HEK293 (cell line): ENCODE data around the gene BBX.

ENCODE experiments used
- ZNF561 ChIP-seq: fragments of 450-650 bp; IDR thresholded peaks from 2 replicates; pipeline ENCODE4 v1.5.1; 2018; ENCODE audit warnings: missing biosample characterization, missing genetic modification characterization, borderline replicate concordance
- TF ChIP-seq, protein P1 (sequence below): fragments of 450-650 bp; formaldehyde crosslinking; IDR thresholded peaks from 2 replicates; pipeline ENCODE4 v1.5.1; 2016; ENCODE audit warnings: missing biosample characterization, missing genetic modification characterization

DNA sequence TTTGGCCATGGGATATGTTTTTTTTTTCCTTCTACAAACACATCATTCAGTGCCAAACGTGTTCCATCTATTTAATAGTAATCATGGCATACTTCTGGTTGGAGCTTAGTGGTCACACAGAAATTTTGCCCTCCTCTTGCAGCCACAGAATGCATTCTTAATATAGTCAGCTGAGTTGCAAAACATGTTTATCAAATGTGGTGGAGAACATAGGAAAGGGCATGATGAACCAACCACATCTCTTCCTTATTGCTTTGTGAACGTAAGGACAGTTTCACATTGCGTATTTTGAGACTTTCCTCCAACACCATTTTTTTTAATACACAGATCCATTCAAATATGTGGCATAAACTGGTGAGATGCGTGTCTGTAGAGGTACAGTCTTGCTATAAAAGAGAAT, 106.8 kb downstream of the BBX start:
- TF ChIP-seq ZNF561 (tag by site-specific recombination) = no peak
- TF ChIP-seq, protein P1, sequence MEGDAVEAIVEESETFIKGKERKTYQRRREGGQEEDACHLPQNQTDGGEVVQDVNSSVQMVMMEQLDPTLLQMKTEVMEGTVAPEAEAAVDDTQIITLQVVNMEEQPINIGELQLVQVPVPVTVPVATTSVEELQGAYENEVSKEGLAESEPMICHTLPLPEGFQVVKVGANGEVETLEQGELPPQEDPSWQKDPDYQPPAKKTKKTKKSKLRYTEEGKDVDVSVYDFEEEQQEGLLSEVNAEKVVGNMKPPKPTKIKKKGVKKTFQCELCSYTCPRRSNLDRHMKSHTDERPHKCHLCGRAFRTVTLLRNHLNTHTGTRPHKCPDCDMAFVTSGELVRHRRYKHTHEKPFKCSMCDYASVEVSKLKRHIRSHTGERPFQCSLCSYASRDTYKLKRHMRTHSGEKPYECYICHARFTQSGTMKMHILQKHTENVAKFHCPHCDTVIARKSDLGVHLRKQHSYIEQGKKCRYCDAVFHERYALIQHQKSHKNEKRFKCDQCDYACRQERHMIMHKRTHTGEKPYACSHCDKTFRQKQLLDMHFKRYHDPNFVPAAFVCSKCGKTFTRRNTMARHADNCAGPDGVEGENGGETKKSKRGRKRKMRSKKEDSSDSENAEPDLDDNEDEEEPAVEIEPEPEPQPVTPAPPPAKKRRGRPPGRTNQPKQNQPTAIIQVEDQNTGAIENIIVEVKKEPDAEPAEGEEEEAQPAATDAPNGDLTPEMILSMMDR = no peak
